Neuronal stem cell (in vitro differentiated cells): ENCODE results near the gene ARMC3.

Experiments
- DNase-seq: peaks from one replicate; pipeline ENCODE4 v3.0.0-alpha.2; 2013; ENCODE audit warnings: low spot score
- H2AFZ ChIP-seq: one replicate; pipeline ENCODE4 v1.6.1; 2013; ENCODE audit warnings: mild to moderate bottlenecking, low read length, inconsistent platforms
- H2AK5ac ChIP-seq: 2 replicates; pipeline ENCODE4 v1.6.1; 2013; ENCODE audit warnings: low read depth, mild to moderate bottlenecking, inconsistent platforms, low read length, moderate library complexity, mixed read lengths
- H2BK120ac ChIP-seq: 2 replicates; pipeline ENCODE4 v1.6.1; 2013; ENCODE audit warnings: low read depth, mild to moderate bottlenecking, inconsistent platforms, low read length, moderate library complexity, mixed read lengths
- H2BK12ac ChIP-seq: one replicate; pipeline ENCODE4 v1.6.1; 2013; ENCODE audit warnings: low read length, inconsistent platforms
- H2BK15ac ChIP-seq: 2 replicates; pipeline ENCODE4 v1.6.1; 2013; ENCODE audit warnings: mild to moderate bottlenecking, low read length, inconsistent platforms, mixed read lengths
- H2BK5ac ChIP-seq: one replicate; pipeline ENCODE4 v1.6.1; 2013; ENCODE audit warnings: inconsistent platforms, mild to moderate bottlenecking, low read length, moderate library complexity
- H3K14ac ChIP-seq: one replicate; pipeline ENCODE4 v1.6.1; 2013; ENCODE audit warnings: low read length, inconsistent platforms
- H3K18ac ChIP-seq: 2 replicates; pipeline ENCODE4 v1.6.1; 2013; ENCODE audit warnings: low read length, inconsistent platforms
- H3K23ac ChIP-seq: 2 replicates; pipeline ENCODE4 v1.6.1; 2013; ENCODE audit warnings: low read depth, mild to moderate bottlenecking, mixed read lengths, low read length, inconsistent platforms; ENCODE audit not compliant: poor library complexity
- H3K27ac ChIP-seq: replicated peaks from 3 replicates; pipeline ENCODE4 v1.5.1; 2013; ENCODE audit warnings: low read length, inconsistent platforms
- H3K27me3 ChIP-seq, 3 experiments: 2 replicates each; pipeline ENCODE4 v1.6.1; 2013; ENCODE audit warnings: low read length in 3 of 3, mild to moderate bottlenecking in 2 of 3, inconsistent platforms in 1 of 3, low read depth in 1 of 3, mixed read lengths in 1 of 3, moderate library complexity in 1 of 3; ENCODE audit not compliant: control insufficient read depth in 3 of 3, insufficient read depth in 3 of 3
- H3K36me3 ChIP-seq, 2 donors: replicated peaks in 1 of 2; 2 replicates each; pipeline ENCODE4 v1.6.1; 2013; ENCODE audit warnings: low read length in 2 of 2; ENCODE audit not compliant: control insufficient read depth in 2 of 2, insufficient read depth in 2 of 2
- H3K4ac ChIP-seq: 2 replicates; pipeline ENCODE4 v1.6.1; 2013; ENCODE audit warnings: inconsistent platforms, mild to moderate bottlenecking, low read length, moderate library complexity
- H3K4me1 ChIP-seq, 2 donors: 1 replicate in 1 of 2; 2 replicates in 1 of 2; pipeline ENCODE4 v1.6.1; 2013; ENCODE audit warnings: low read length in 2 of 2, low read depth in 1 of 2; ENCODE audit not compliant: control insufficient read depth in 2 of 2, insufficient read depth in 1 of 2
- H3K4me2 ChIP-seq: one replicate; pipeline ENCODE4 v1.6.1; 2013; ENCODE audit warnings: mild to moderate bottlenecking, low read length, inconsistent platforms; ENCODE audit not compliant: insufficient read depth, poor library complexity, severe bottlenecking
- H3K4me3 ChIP-seq, 2 donors: 2 replicates each; pipeline ENCODE4 v1.5.1; 2013; ENCODE audit warnings: low read length in 2 of 2, mild to moderate bottlenecking in 2 of 2, inconsistent platforms in 1 of 2, moderate library complexity in 1 of 2
- H3K79me1 ChIP-seq: one replicate; pipeline ENCODE4 v1.6.1; 2013; ENCODE audit warnings: low read depth, mild to moderate bottlenecking, inconsistent platforms, low read length, moderate library complexity
- H3K9ac ChIP-seq: one replicate; pipeline ENCODE4 v1.6.1; 2013; ENCODE audit warnings: mild to moderate bottlenecking, low read depth, low read length, inconsistent platforms; ENCODE audit not compliant: poor library complexity
- H3K9me3 ChIP-seq, 2 donors: replicated peaks in 1 of 2; 2 replicates each; pipeline versions ENCODE3 to v1.6.1; 2013; ENCODE audit warnings: low read length in 2 of 2, mild to moderate bottlenecking in 2 of 2, inconsistent platforms in 1 of 2, low read depth in 1 of 2, mixed read lengths in 1 of 2, moderate library complexity in 1 of 2; ENCODE audit not compliant: control insufficient read depth in 2 of 2, insufficient read depth in 1 of 2
- H4K8ac ChIP-seq: one replicate; pipeline ENCODE4 v1.6.1; 2013; ENCODE audit warnings: low read depth, mild to moderate bottlenecking, inconsistent platforms, low read length, moderate library complexity
- H4K91ac ChIP-seq: one replicate; pipeline ENCODE4 v1.6.1; 2013; ENCODE audit warnings: low read length, low read depth, mild to moderate bottlenecking, inconsistent platforms; ENCODE audit not compliant: poor library complexity
- WGBS, 2 donors: extraction: QIAGEN DNeasy Blood & Tissue Kit; methylation state at CpG; one replicate each; pipeline ENCODE4 v1.1.7; 2013; ENCODE audit warnings: missing lambda C conversion rate in 2 of 2, mixed read lengths in 1 of 2; ENCODE audit not compliant: insufficient read length in 2 of 2, insufficient replicate concordance in 1 of 2; ENCODE audit errors: extremely low coverage in 2 of 2; 5-methylcytosine and 5-hydroxymethylcytosine counted together

ARMC3 gene

DNA sequence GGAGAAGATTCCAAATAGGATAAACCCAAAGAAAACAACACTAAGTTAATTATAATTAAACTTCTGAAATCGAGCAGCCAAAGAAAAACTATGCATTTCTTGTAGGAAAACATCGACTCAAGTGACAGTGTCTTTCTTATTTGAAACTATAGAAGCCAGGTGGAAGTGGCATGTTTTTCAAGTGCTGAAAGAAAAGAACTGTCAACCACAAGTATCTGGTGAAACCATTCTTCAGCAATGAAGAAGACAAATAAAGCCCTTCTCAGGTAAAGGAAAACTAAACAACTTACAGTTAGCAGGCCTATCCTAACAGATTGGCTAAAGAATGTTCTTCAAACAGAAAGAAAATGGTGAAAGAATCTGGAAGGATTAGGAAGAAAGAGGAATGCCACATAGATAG, 96.1 kb downstream of the ARMC3 start:
- Histone ChIP-seq H4K91ac (no peak overlapping the region), H3K79me1 (no peaks in the 10 kb centered on the region), H3K36me3 (no peaks in the 10 kb centered on the region), H2AK5ac (no peak overlapping the region), H3K4me2 (no peak overlapping the region), H3K4me1 (no peaks in the 10 kb centered on the region), H3K14ac (no peak overlapping the region), H2BK120ac (no peak overlapping the region), H2BK12ac (no peak overlapping the region), H2BK15ac (no peak overlapping the region), H4K8ac (no peak overlapping the region), H2AFZ (no peak overlapping the region), H2BK5ac (no peak overlapping the region), H3K4ac (no peak overlapping the region), H3K9ac (no peak overlapping the region), H3K23ac (no peak overlapping the region), H3K9me3 (peaks cover 0 to 3% of the 10 kb centered on the region in 2 donors), H3K18ac (no peak overlapping the region), H3K27ac (no peak overlapping the region), H3K27me3 (peaks cover 0 to 8% (median 1%) of the 10 kb centered on the region in 3 experiments), H3K4me3 (no peak overlapping the region)
- no peak for DNase-seq
- WGBS, 2 donors, result no CpG with 5 or more reads among the region's 2 CpGs

DNA sequence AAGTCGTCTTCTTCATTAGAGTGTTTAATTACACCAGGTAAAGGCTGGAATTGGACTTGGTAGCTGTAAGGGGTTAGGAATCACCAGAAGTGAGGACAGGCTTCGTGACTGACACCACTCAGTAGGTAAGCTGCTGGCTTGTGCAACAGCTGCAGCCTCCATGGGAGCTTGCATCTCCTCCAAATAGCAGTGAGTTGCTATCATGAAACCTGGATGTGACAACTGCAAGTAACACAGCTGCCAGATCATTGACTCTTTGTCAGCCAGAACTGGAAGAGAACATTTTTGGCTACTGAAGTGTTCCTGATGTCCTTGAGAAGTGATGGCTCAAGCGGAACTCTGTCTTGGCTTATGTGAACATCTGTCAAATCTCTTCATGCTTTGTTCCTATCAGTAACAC, 103.5 kb downstream of the ARMC3 start:
- H2BK12ac ChIP-seq, result no peak overlapping the region
- no peak overlapping the region for H3K14ac ChIP-seq
- H3K9ac ChIP-seq, result no peak overlapping the region
- H4K91ac ChIP-seq, result no peak overlapping the region
- no peak overlapping the region for H2BK5ac ChIP-seq
- H3K4me1 ChIP-seq, result no peaks in the 10 kb centered on the region
- no peaks in the 10 kb centered on the region for H3K79me1 ChIP-seq
- H3K4me3 ChIP-seq, result no peak overlapping the region
- no peak overlapping the region for H2BK120ac ChIP-seq
- H3K23ac ChIP-seq, result no peak overlapping the region
- H3K18ac ChIP-seq, result no peak overlapping the region
- no peaks in the 10 kb centered on the region for H3K36me3 ChIP-seq
- H3K9me3 ChIP-seq, result peaks cover 0 to 2% of the 10 kb centered on the region in 2 donors
- no peak overlapping the region for H3K4ac ChIP-seq
- DNase-seq, result no peak
- no peak overlapping the region for H2AK5ac ChIP-seq
- peaks cover 0 to 14% (median 0%) of the 10 kb centered on the region in 3 experiments for H3K27me3 ChIP-seq
- WGBS, 2 donors, result no CpG with 5 or more reads among the region's 3 CpGs
- no peak overlapping the region for H3K4me2 ChIP-seq
- H4K8ac ChIP-seq, result no peak overlapping the region
- no peak overlapping the region for H2BK15ac ChIP-seq
- H3K27ac ChIP-seq, result no peak overlapping the region
- no peak overlapping the region for H2AFZ ChIP-seq

DNA sequence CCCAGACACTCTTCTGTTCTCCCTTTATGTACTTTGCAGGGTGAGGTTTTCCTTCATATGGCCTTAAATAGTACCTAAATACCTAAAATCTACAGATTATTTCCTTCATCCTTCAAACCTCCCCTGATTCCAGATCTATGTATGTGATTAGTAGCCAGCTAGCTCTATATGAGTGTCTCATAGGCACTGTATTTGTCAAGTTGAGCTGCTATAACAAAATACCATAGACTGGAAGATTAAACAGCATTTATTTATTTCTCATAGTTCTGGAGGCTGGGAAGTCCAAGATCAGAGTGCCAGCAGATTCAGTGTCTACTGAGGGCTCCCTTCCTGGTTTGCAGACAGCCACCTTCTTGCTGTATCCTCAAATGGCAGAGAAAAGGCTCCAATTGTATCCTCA, 106.9 kb downstream of the ARMC3 start:
- no peak overlapping the region for H3K18ac ChIP-seq
- no peaks in the 10 kb centered on the region for H3K79me1 ChIP-seq
- H3K27ac ChIP-seq, result no peak overlapping the region
- no peak overlapping the region for H3K23ac ChIP-seq
- H4K8ac ChIP-seq, result no peak overlapping the region
- no peak overlapping the region for H3K9ac ChIP-seq
- no peaks in the 10 kb centered on the region for H3K9me3 ChIP-seq
- H4K91ac ChIP-seq, result no peak overlapping the region
- no peak overlapping the region for H3K4ac ChIP-seq
- no peak for DNase-seq
- H3K36me3 ChIP-seq, result no peaks in the 10 kb centered on the region
- H2BK15ac ChIP-seq, result no peak overlapping the region
- no peak overlapping the region for H3K14ac ChIP-seq
- H3K4me3 ChIP-seq, result no peak overlapping the region
- H2AK5ac ChIP-seq, result no peak overlapping the region
- H3K27me3 ChIP-seq, result peaks cover 0 to 3% (median 0%) of the 10 kb centered on the region in 3 experiments
- no peak overlapping the region for H2BK5ac ChIP-seq
- H3K4me1 ChIP-seq, result peaks cover 3 to 6% of the 10 kb centered on the region in 2 donors
- H2AFZ ChIP-seq, result no peak overlapping the region
- no peak overlapping the region for H2BK120ac ChIP-seq
- no peak overlapping the region for H3K4me2 ChIP-seq
- H2BK12ac ChIP-seq, result no peak overlapping the region

DNA sequence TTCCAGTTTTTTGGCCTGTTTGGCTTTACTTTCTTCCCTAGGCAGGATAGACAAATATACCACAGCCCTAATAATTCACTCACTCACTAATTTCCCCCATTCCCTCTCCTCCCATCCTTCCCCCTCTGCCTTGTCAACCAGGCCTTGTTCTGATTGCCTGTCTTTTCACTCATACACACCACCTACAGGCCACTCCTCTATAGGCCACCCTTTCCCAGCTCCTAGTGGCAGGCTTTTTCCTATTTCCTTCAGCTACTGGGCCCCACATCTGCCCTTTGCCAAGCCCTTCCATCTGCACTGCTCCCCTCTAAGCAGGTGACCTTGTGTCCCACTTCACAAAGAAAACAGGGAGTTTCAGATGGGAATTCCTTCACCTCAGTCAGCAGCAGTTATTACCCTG, 107.7 kb downstream of the ARMC3 start:
- no peak overlapping the region for H4K8ac ChIP-seq
- no peak overlapping the region for H4K91ac ChIP-seq
- H3K4me3 ChIP-seq, result no peak overlapping the region
- no peak overlapping the region for H3K14ac ChIP-seq
- no peak overlapping the region for H2BK120ac ChIP-seq
- no peaks in the 10 kb centered on the region for H3K36me3 ChIP-seq
- H3K4me1 ChIP-seq, result peaks cover 3 to 6% of the 10 kb centered on the region in 2 donors
- H3K9me3 ChIP-seq, result no peaks in the 10 kb centered on the region
- no peak overlapping the region for H2BK12ac ChIP-seq
- no peak overlapping the region for H2AFZ ChIP-seq
- no peak overlapping the region for H2AK5ac ChIP-seq
- peaks cover 0 to 3% (median 0%) of the 10 kb centered on the region in 3 experiments for H3K27me3 ChIP-seq
- H3K4me2 ChIP-seq, result no peak overlapping the region
- no peak overlapping the region for H2BK15ac ChIP-seq
- H3K4ac ChIP-seq, result no peak overlapping the region
- no peak overlapping the region for H3K9ac ChIP-seq
- H3K18ac ChIP-seq, result no peak overlapping the region
- H3K79me1 ChIP-seq, result no peaks in the 10 kb centered on the region
- no peak overlapping the region for H3K23ac ChIP-seq
- H3K27ac ChIP-seq, result no peak overlapping the region
- no peak overlapping the region for H2BK5ac ChIP-seq
- DNase-seq, result no peak
